HT-29 (cell line): ENCODE results near the gene CHCHD3. TPM values are rescaled to one million over a fixed set of nuclear protein-coding genes. Genes with fewer than 3 reads are reported as not detected.

Experiments
- DNase-seq: peaks from one replicate; pipeline ENCODE4 v3.0.0-alpha.2; 2015; ENCODE audit warnings: low spot score
- small RNA-seq: library from RNA; depleted of rRNA; stranded (forward); fragments of <200 nt; gene quantifications from one replicate; pipeline ENCODE3, GENCODE V24; 2014
- total RNA-seq: library from RNA; depleted of rRNA; stranded (reverse); fragments of >200 nt; shearing (Covaris generic); gene quantifications from 2 replicates; pipeline ENCODE4 v1.2.3, GENCODE V29; 2014; rRNA removed

Gene CHCHD3
- total RNA-seq, 1 experiment from 2014 or later, result 130 TPM

- DNase-seq, result no peak
Observed at GRCh38 chr7:132750096-132750495, 331.8 kb downstream of the CHCHD3 start.

GRCh38 chr7:132745510-132745909 lies 336.4 kb downstream of the CHCHD3 start:
- DNase-seq, result no peak

DNA sequence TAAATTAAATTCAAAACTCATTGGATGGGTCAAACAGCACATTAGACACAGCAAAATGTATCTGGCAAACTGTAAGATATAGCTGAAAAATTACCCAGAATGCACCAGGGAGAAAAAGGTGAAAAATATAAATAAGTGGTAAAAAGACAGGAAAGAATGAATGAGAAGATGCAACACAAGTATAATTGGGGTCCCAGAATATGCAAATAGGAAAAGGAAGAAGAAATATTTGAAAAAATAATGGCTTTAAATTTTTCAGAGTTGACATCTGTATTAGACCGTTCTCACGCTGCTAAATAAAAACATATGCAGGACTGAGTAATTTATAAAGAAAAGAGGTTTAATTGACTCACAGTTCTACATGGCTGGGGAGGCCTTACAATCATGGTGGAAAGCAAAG lies 337.9 kb downstream of the CHCHD3 start:
- DNase-seq, result no peak

DNA sequence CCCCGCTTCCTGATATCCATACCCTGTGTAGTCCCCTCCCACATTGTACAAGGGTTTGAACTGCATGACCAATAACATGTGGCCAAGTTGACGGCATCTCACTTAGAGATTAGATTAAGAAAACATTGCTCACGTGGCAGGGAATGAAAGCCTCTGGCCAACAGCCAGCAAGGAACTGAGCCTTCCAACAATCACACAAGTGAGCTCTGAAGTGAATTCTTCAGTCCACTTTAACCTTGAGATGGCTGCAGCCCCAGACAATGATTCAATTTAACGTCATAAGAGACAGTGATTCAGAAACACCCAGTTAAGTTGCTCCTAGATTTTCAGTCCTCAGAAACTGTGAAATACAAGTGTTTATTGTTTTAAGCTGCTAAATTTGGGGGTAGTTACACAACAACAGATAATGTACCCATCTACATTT lies 339.7 kb downstream of the CHCHD3 start:
- DNase-seq, result no peak

GRCh38 chr7:132740176-132740575 lies 341.7 kb downstream of the CHCHD3 start:
- DNase-seq, result no peak

DNA sequence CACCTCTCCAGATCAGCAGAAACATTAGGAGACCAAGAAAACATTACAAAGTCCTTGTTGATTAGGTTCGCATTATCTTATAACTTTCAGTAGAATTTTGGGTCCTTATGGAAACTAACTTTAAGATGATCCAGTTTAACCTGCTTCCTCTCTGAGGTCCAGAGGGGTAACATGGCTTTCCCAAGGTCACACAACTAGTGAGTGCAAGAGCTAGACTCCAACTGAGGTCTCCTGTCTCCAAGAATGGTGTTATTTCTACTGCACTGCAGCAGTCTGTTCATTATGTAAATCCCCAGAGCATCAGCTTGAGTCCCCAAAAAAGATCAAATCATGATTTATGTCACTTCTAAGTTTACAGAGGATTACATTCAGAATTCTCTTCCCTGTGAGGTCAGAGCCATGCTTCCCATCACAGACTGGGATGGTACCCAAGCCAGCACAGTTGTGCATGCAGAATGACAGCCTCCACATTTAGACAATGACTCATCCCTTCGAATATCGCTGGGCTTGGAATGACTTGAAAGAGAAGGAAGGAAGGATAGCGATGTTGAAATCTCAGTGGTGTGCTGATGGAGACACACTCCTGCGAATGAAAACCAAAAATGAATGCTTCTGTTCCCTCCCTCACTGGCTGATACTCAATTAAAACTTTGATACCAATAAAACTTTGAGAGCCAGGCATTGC lies 342.5 kb downstream of the CHCHD3 start:
- DNase-seq, result no peak

DNA sequence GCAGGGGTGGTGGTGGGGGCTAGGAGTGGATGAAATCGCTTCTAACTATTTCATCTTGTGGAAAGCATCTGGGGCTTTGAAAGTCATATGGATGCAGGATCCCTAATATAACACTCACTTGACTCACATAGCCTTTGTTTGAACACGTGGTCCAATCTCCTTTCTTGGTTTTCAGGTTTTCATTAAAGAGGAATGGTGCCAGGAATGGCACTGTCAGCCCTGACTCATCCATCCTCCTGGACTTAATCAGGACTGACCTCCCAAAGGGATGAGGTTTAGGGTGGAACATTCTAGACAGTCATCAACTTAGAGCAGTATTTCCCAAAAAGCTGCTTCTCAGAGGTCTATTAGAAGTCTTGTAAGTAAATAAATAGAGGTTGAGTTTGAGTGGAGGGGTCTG lies 343.6 kb downstream of the CHCHD3 start:
- no peak for DNase-seq

GRCh38 chr7:132735476-132735875 lies 346.4 kb downstream of the CHCHD3 start:
- DNase-seq, result no peak

Small RNAs within 50 kb of the gene (small RNA-seq; reads per million reads assigned to genes)
- gene RF00218 (0.36 reads per million), gene RNU6-92P (not detected)

Other genes starting within 250 kb of the CHCHD3 start
- gene EXOC4, start 171.0 kb upstream of the CHCHD3 start, total RNA-seq, result 59.8 and 63.2 TPM in 2 replicates